Measurements from ENCODE around the gene HCFC1R1.

GRCh38 chr16:2987833-2988232, 35.9 kb downstream of the HCFC1R1 start:
- no peak for TF ChIP-seq CTCF (IDR thresholded peaks at IDR 0.05; ENCODE audit: low read length)
- TF ChIP-seq EZH2 (IDR thresholded peaks at IDR 0.05; ENCODE audit: borderline replicate concordance, low read length), result no peak

All from OCI-LY1 (cell line).